T-helper 1 cell treated with Interleukin-12 subunit alpha and Interleukin-12 subunit beta and Interleukin-4 antibody, amounts not matched to agents 30 μg/mL and 1 μg/mL, for 36 hours (primary cell): ENCODE measurements around the gene LYSMD3.

Experiments used
- H3K27ac Mint-ChIP-seq: one replicate; pipeline ENCODE4 v1.8.0; 2021; ENCODE audit warnings: mild to moderate bottlenecking, mixed read lengths
- H3K27me3 Mint-ChIP-seq: one replicate; pipeline ENCODE4 v1.8.0; 2021; ENCODE audit warnings: low read depth, mixed read lengths
- H3K36me3 Mint-ChIP-seq: one replicate; pipeline ENCODE4 v1.8.0; 2021; ENCODE audit warnings: low read depth, mixed read lengths
- H3K4me1 Mint-ChIP-seq: one replicate; pipeline ENCODE4 v1.8.0; 2021; ENCODE audit warnings: low read depth, mixed read lengths
- H3K4me3 Mint-ChIP-seq: one replicate; pipeline ENCODE4 v1.8.0; 2021; ENCODE audit warnings: mild to moderate bottlenecking, moderate library complexity, mixed read lengths
- H3K9me3 Mint-ChIP-seq: one replicate; pipeline ENCODE4 v1.8.0; 2021; ENCODE audit warnings: mixed read lengths

LYSMD3 gene

DNA sequence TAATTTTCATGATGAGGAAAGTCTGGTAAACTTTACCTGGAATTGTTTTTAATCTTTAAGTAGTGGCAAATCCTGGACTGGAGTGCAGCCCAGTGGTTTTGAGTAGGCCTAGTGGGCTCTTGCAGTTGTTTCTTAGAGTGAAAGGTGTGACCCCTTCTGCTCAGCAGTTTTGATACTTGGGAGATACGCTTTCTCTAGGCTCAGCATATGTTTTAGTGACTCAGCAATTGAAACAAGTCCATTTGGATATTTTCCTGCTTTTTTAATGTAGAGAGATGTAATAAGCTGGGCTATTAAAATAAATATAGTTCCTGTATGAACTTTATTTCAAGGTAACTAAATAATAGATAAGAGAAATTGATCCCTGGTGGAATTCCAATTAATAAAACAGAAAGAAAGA lies 48.7 kb downstream of the LYSMD3 start:
- H3K27me3 Mint-ChIP-seq: no peaks in the 10 kb centered on the region
- H3K36me3 Mint-ChIP-seq: peaks cover 4% of the 10 kb centered on the region
- H3K9me3 Mint-ChIP-seq: no peaks in the 10 kb centered on the region
- H3K27ac Mint-ChIP-seq: no peak overlapping the region
- peaks cover 18% of the 10 kb centered on the region for H3K4me1 Mint-ChIP-seq
- no peak overlapping the region for H3K4me3 Mint-ChIP-seq

DNA sequence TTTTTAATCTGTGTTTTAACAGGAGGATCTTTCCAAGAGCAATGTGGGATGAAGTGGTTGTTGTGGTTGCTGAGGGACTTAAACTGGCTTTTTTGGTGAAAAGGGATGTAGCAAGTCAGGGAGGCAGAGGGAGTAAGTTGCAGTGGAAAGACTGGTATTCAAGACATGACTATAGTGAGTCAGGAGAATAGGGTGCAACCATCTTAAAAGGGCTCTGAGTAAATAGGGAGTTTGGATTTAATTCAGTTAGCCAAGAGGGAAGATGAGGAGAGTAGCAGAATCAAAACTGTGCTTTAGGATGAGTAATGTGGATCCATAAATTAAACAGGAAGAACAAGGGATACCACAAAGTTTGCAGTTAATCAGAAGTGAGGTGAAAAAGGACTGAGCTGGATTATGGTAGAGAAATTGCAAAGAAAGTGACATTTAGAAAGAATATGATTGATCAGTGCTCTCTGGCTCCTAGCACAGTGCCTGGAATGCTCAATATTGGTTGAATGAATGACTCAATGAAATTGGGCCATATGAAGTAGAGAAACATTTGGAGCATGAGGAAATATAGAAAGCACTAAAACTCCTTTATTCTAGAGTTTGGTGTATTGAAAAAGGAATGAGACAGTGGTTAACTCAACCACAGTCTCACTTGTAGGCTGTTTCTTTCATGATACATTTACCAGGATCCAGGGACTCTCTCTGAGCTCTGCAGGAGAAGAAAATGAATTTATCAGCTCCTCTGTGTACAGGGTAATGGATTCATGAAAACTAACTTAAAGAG lies 49.6 kb downstream of the LYSMD3 start:
- Mint-ChIP-seq H3K4me1 (peaks cover 25% of the 10 kb centered on the region), H3K36me3 (peaks cover 4% of the 10 kb centered on the region), H3K27me3 (no peaks in the 10 kb centered on the region), H3K9me3 (no peaks in the 10 kb centered on the region), H3K4me3 (no peak overlapping the region), H3K27ac (no peak overlapping the region)

DNA sequence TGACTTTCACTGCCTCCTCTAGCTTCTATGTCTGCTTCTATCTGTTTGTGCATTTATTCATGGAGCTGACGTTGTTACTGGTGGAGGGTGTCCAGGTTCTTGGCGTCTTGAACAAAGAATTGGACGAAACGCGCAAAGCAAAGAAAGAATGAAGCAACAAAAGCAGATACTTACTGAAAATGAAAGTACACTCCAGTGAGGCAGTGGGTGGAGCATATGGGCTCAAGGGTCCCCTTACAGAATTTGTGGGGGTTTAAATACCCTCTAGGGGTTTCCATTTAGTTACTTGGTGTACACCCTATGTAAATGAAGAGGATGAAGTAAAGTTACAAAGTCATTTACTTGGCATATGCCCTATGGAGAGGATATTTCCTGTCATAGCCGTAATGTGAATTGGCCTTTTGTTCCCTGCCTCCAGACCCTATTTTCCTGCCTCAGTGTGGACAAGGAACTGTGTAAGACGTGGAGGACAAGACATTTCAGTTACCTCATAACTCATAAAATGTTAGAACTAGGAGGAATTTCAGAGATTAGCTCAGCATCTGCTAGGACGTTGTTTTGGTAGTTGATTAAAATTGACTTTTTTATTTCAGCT lies 51.7 kb downstream of the LYSMD3 start:
- no peak overlapping the region for H3K27ac Mint-ChIP-seq
- no peaks in the 10 kb centered on the region for H3K27me3 Mint-ChIP-seq
- no peak overlapping the region for H3K4me3 Mint-ChIP-seq
- H3K36me3 Mint-ChIP-seq: peaks cover 4% of the 10 kb centered on the region
- H3K4me1 Mint-ChIP-seq: peaks cover 33% of the 10 kb centered on the region
- H3K9me3 Mint-ChIP-seq: no peaks in the 10 kb centered on the region

DNA sequence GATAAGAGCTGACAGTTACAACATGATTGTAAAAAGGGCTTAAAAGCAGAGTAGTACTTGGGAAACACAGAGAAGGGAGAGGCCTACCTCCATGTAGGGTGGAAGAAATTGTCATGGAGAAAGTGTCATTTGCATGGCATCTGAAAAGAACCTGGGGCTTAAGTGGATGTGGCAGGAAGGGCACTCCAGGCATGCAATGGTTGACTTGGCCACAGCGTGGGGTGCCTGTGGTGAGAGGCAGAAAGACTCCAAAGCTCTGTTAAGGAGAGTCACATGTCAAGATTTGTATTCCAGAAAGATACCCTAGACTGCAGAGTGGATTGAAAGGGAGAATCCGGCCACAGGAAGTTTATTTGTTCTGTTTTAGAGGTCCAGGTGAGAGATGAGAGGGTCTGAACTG lies 52.3 kb downstream of the LYSMD3 start:
- peak overlapping the region; percentile 19 for H3K4me3 Mint-ChIP-seq
- H3K27me3 Mint-ChIP-seq: no peaks in the 10 kb centered on the region
- H3K36me3 Mint-ChIP-seq: peaks cover 4% of the 10 kb centered on the region
- H3K27ac Mint-ChIP-seq: no peak overlapping the region
- H3K9me3 Mint-ChIP-seq: no peaks in the 10 kb centered on the region
- H3K4me1 Mint-ChIP-seq: peaks cover 36% of the 10 kb centered on the region

DNA sequence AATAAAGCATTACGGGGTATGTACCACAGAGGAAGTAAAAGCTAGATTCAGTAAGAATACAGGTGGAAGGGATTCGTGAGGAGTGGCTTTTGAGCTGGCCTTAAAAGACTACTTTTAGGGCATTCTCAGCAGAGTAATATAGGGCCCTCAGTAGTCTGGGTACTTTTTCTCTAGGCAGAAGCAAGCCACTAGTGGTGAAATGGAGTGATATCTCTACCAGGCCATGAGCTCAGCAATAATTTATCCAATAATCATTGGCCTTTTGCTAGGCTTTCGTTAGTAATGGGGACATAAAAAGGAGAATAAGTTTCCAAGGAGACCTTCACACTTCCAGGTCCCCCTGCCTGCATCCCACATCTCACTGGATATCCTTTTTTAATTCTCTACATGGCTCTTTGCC lies 53.0 kb downstream of the LYSMD3 start:
- H3K4me1 Mint-ChIP-seq: peaks cover 36% of the 10 kb centered on the region
- no peak overlapping the region for H3K27ac Mint-ChIP-seq
- no peaks in the 10 kb centered on the region for H3K9me3 Mint-ChIP-seq
- no peak overlapping the region for H3K4me3 Mint-ChIP-seq
- H3K27me3 Mint-ChIP-seq: no peaks in the 10 kb centered on the region
- H3K36me3 Mint-ChIP-seq: peaks cover 4% of the 10 kb centered on the region

DNA sequence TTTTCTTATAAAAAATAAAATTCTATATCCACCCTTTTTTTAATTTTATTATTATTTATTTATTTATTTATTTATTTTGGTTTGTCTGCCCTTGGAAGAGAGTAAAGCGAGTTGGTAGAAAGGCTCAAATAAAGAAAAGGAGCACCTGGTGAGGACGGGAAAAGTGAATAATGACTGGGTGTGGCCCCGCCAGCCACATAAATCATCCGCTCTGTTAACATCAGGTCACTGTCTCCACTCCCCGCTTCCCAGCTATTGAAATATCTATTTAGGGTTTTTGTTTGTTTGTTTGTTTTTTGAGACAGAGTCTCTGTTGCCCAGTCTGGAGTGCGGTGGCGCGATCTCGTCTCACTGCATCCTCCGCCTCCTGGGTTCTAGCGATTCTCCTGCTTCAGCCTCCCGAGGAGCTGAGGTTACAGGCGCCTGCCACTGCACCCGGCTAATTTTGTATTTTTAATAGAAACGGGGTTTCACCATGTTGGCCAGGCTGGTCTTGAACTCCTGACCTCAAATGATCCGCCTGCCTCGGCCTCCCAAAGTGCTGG lies 53.9 kb downstream of the LYSMD3 start:
- Mint-ChIP-seq H3K9me3 (no peaks in the 10 kb centered on the region), H3K4me1 (peaks cover 40% of the 10 kb centered on the region), H3K27me3 (no peaks in the 10 kb centered on the region), H3K4me3 (peak overlapping the region; percentile 92), H3K27ac (no peak overlapping the region), H3K36me3 (peaks cover 6% of the 10 kb centered on the region)

DNA sequence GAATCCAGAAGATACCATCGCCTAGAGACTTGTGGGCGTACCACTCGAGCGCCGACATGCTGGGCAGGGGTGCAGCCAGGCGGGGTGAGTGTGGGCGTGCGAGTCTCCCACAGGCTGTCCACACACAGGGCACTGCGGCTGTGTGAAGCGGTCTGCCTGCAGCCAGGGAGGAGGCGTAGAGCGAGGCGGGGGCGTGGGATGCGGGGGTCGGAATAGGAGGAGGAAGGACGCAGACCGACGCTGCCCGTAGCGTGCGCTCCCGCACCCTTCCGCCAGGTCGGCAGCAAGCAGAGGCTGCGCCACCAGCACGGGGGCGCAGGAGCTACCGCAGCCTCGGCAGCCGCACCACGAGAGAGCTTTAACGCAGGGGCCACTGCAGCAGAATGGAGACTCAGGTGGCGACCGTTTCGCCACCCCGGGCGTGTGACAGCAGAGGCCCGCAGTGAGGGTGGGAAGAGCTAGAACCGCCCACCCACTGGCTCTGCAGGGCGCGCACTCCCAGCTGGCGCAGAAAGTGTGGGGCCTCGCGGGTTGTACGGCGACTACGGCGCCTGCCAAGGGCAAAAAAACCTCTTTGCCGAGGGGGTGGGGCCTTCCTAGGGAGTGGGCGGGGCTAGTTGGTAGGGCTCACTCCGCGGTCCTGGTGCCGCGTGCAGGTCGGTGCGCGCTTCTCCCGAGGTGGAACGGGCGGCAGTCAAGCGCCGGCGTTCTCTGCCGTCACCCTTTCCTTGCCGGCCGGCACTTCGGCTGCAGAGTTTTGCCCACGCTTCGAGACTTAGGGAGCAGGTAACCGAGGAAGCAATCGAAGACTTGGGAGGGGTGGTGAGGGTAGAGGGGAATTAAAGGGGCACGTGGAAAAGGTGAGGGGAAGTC lies 54.9 kb downstream of the LYSMD3 start, which contains the start of the genes MBLAC2 and POLR3G:
TSS of gene MBLAC2 (minus strand) at position 537 of the 873 bp plus-strand sequence. CDS start at position 58, 479 bp downstream.
TSS of gene POLR3G (plus strand) at position 630 of the 873 bp plus-strand sequence. CDS start 10,704 bp downstream, outside the sequence.
- peak within 1 kb of the TSS; percentile 86 for H3K27ac Mint-ChIP-seq
- peaks cover 10% of the 10 kb centered on the region for H3K36me3 Mint-ChIP-seq
- H3K4me1 Mint-ChIP-seq: peaks cover 36% of the 10 kb centered on the region
- no peaks in the 10 kb centered on the region for H3K27me3 Mint-ChIP-seq
- H3K4me3 Mint-ChIP-seq: peak within 1 kb of the TSS; percentile 92
- no peaks in the 10 kb centered on the region for H3K9me3 Mint-ChIP-seq

DNA sequence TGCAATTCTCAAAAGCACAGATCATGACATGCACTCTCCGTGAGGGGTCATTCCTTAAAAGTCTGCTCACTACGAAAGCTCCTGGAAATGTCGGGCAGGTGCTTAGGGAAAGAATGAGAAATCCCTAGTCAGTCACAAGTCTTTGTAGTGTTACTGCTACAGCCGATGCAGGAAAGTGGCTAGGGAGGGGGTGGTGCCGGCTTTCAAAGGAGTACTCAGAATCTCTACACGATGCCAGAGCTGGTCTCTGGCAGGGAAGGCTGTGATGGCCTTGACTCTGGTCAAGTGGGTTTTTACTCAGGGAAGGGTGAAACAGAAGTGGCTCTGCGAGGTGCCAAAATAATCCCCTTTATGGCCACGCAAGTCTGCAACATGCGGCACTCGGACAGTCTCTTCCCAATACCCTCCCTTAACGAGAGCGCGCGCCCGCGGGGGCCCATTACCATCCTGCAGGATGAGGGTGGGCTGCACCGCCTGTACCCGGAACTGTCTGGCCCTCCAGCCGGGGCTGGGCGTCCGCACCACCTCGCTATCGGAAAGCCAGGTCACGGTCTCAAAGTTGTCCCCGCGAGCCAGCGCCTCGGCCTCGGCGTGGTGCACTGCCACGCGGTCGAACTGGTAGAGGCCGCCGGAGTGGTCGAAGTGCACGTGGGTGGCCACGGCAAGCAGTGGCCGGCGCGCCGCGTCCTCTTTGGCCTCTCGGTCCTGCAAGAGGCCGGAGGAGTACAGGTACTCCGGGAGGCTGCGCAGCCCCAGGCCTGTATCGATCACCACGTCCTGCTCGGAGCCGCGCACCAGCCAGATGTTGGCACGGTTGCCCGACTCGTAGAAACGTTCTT lies 55.8 kb downstream of the LYSMD3 start:
- Mint-ChIP-seq H3K27ac (peak overlapping the region; percentile 86), H3K9me3 (no peaks in the 10 kb centered on the region), H3K36me3 (peaks cover 14% of the 10 kb centered on the region), H3K27me3 (no peaks in the 10 kb centered on the region), H3K4me1 (peaks cover 35% of the 10 kb centered on the region), H3K4me3 (peak overlapping the region; percentile 92)

DNA sequence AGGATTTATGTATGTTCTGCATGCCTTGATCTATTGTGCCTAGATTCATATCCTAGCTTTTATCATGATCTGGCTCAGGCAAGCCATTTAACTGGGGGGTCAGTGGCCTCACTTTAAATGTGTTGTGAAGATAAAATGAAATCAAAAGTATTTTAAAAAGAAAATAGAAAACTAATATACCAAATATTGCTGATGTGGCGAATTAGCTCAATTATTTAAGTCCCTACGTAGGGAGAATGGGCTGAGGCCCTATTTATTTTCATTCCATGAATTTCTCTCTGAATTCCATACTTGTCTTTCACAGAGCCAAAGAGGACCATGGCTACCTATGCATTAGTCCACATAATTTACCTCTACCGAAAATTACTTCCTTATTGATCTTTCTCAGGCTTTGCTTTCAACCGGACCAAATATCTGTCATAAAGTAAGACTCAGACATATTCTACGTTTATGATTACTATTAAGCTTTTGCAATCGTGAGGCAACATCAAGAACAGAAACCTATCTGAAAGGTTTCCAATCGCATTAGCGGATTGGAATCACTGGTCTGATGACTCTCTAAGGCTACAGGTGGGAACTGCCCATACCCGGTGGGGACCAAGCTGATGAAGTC lies 56.5 kb downstream of the LYSMD3 start:
- H3K4me1 Mint-ChIP-seq: peaks cover 35% of the 10 kb centered on the region
- peak overlapping the region; percentile 86 for H3K27ac Mint-ChIP-seq
- H3K9me3 Mint-ChIP-seq: peaks cover 4% of the 10 kb centered on the region
- peaks cover 21% of the 10 kb centered on the region for H3K36me3 Mint-ChIP-seq
- H3K27me3 Mint-ChIP-seq: no peaks in the 10 kb centered on the region
- peak overlapping the region; percentile 92 for H3K4me3 Mint-ChIP-seq
